ENCODE results near the gene ARAF.
A peak's percentile ranks its signal among the peaks of the same experiment; 100 is the strongest.
"Not testable (repeated sequence)": the region's sequence is repeated elsewhere in the genome, so short reads cannot be mapped to it uniquely, and the experiment has no call there.

ARAF gene

DNA sequence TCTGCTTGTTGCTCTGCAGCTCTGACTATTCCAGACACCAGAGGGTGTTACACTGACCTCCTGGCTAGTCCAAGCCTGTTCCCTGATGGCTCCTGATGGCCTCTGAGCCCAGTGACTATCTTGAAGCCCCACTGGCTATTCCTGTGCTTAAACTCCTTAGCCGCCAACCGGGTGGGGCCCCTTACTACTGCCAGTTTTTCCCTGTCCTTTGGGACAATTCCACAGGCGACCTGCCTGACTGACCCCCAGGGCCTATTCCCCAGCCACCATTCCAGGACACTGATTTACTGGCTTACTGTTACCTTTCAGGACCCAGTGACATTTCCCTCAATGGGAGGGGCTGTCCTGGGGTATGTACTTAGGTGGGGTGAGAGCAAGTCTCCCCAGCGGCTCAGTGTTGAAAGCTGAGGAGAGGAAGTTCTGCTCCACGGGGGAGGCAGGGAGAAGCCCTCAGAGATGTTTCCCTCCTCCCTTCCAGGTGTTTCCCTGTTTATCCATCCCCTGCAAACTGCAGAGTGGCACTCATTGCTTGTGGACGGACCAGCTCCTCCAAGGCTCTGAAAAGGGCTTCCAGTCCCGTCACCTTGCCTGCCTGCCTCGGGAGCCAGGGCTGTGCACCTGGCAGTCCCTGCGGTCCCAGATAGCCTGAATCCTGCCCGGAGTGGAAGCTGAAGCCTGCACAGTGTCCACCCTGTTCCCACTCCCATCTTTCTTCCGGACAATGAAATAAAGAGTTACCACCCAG lies 25.2 kb downstream of the ARAF start:
- DNase-seq = no peak

DNA sequence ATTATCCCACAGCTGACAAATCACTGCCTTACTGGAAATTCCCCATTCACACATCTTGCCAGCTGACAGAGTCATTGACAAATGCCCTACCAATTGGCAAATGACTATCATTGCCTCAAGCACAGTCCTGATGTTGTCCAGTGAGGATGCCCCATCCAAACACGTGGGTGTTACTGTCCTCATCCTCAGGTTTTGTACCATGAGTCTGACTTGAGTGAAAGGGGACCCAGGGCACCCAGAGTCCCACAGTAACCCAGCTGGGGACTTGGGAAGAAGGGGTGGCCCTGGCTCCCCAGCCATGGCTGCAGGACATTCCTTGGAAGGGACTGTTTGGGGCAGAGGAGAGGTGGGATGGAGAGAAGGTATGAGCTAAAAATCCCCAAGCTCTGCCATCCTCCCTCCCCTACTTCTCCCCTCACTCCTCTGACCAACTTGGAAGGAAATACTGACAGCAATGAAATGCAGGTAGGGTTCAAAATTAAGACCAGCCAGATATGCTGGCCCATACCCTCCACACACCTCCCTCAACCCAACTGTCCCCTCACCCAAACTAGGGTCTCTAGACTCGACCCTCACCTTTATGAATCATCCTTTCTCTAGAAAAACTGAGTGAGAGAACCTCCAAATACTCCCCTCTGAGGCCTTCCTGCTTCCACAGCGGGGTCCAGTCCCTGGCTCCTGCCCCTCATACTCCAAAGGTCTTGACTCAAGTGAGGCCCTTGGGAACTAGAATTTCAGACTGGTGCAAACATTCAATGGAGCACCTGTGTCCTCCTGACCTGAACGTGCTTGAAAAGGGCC lies 26.3 kb downstream of the ARAF start:
- no peak for DNase-seq

GRCh38 chrX:47587906-47588735 lies 27.1 kb downstream of the ARAF start:
- DNase-seq = no peak

DNA sequence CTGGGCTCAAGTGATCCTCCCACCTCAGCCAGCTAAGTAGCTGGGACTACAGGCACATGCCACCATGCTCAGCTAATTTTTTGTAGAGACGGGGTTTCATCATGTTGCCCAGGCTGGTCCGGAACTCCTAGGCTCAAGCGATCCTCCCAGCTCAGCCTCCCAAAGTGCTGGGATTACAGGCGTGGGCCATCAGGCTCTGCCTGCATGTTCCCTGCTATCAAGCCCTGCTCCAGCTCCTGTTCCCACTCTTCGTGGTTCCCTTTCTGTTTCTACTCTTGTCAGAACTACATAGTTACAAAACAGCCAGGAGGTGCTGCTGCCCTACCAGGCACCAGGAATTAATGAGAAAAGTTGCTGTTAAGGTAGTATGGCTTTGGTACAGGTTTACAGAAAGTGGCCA lies 30.0 kb downstream of the ARAF start:
- no peak for DNase-seq

DNA sequence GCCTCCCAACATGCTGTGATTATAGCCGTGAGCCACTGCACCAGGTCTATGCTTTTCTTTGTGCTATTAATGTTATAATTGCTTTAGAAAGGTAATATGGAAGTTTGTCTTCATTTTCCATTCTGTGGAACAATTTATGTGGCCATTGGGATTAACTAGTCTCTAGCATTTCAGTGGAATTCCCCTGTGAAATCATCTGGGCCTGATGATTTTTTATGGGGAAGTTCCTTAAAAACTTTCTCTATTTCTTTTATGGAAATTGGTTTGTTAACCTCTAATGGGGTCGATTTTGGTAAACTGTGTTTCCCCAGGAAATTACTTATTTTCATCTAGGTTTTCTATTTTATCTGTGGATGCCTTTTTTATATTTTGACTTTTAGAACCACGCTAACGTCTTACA lies 32.5 kb downstream of the ARAF start:
- DNase-seq = no peak

- DNase-seq = no peak
Measured at GRCh38 chrX:47595716-47596251, 34.8 kb downstream of the ARAF start.

DNA sequence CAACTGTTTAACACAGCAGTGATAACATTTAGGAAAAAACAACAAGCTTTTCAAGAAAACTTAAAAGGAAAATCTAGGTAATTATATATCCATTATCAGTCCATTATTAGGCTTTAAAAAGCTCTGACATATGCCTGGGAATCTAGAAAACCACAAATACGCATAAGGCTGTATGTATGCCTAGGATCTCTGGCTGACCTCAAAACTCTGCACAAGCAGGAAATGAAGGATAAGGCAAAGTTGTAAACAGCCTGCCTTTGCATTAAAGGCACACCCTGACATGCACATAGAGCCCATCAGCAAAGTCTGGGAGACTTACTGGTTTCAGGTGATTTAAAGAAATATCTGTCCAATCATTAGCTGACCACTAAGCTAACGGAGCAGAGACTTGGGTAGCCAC lies 35.3 kb downstream of the ARAF start:
- DNase-seq = no peak

- no peak for DNase-seq
Measured at GRCh38 chrX:47597222-47597621, 36.2 kb downstream of the ARAF start.

GRCh38 chrX:47603125-47603524 lies 42.1 kb downstream of the ARAF start:
- not testable (repeated sequence) for DNase-seq

GRCh38 chrX:47605024-47605423 lies 44.0 kb downstream of the ARAF start:
- DNase-seq = no peak

DNA sequence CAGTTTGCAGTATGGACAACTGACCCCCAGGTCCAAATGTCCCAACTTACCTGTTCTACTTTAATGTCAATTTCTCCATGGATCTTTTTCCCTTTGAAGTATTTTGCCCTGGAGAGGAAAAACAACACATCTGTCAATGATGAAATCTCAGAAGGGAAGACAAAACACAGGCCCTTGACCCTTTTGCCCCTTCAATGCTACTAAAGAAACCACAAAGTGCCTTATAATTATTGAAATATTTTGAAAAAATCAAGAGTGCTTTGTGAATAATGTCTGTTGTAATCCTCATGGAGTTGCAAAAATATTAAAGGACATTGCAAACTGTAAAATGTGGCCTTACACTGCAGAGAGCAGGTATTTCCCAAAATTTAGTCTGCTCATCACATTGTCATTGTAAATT lies 46.1 kb downstream of the ARAF start:
- no peak for DNase-seq

DNA sequence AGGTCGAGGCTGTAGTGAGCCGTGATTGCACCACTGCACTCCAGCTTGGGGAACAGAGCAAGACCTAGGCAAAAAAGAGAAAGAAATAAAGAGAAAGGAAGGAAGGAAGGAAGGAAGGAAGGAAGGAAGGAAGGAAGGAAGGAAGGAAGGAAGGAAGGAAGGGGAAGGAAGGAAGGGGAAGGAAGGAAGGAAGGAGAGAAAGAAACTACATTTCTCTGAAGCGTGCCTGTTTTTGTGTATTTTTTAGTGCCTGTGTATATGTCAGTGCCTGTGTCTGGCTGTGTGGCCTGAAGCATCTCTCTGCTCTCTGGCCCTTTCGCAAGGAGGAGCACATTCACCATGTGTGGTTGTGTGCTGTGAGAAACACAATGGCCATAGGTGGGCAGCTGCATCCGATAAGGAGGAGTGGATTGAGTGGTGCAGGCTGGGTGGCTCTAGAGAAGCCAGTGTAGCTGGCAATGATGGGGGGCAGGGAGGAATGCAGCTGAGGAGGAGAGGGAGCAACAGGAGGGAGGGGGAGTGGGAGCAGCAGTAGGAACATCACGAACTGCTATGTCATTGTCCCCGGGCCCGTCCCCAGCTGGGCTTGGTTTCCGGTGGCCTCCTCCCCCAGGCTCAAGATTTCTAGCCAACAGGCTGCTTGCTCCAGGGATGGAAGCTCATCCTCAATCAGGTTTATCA lies 47.3 kb downstream of the ARAF start:
- DNase-seq = no peak

DNA sequence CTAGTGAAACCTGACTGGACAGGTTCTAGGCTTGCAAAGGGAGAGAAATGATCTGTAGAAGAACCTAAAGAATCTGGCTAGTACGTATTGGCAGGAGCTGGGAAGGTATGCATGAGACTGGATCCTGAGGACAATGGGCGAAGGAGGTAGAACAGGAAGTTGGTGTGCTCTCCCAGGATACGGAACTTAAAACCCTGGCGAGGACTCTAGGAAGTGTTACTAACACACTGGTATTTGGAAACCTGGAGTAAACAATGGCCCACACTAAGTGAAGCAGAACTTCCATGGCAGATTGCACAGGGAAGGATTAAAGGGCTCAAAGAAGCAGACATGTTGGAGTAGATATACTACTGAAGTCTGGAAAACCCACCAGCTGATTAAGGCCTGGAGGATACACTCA lies 49.5 kb downstream of the ARAF start:
- DNase-seq = no peak

- no peak for DNase-seq
Measured at GRCh38 chrX:47611489-47611888, 50.5 kb downstream of the ARAF start.

DNA sequence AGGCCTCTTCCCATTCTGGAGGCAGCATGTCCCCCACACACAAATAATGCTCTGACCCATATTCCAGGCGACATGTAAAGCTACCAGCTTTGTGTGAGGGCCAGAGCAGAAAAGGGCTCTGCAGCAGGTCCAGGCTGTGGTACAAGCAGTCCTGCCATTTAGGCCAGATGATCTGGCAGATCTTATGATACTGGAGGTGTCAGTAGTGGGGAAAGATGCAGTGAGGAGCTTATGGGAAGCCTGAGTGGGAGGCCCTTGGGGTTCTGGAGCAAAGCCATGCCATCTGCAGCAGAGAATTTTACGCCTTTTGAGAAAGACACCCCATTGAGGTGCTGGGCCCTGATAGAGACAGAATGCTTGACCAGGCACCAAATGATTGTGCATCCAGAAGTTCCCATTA lies 50.9 kb downstream of the ARAF start:
- no peak for DNase-seq

DNA sequence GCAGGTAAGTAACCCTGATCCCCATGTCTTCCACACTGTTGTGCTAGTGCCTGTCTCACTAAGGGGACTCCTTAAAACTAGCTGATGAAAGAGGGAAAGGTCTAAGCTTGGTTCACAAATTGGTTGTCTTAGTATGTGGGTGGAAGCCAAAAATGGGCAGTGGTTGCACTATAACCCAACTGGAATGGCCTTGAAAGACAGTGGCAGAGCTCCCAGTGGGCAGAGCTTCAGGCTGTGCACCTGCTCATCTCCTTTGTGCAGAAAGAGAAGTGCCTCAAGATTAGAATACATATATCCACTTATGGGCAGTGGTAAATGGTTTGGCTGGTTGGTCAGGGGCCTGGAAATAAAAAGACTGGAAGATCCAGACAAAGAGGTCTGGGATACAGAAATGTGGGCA lies 51.4 kb downstream of the ARAF start:
- DNase-seq = no peak

GRCh38 chrX:47613082-47613481 lies 52.1 kb downstream of the ARAF start:
- DNase-seq = no peak

DNA sequence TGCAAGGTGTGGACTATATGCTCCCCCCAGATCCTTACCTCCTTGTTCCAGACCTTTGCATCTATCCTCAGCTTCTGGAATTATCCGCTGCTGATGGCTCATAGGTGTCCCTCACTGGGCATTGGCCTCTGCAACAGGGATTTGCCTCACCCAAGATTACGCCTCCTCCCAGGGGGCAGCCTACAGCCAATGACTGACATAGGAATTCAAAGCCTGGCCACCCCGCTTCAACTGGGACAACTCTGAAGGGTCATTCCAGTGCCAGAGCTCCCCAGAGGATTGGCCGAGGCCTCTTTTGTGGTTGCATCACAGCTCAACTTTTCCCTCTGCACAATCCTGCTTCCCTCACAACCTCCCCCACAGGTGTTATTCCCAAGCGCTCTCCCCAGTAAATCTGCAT lies 53.6 kb downstream of the ARAF start:
- DNase-seq = no peak

DNA sequence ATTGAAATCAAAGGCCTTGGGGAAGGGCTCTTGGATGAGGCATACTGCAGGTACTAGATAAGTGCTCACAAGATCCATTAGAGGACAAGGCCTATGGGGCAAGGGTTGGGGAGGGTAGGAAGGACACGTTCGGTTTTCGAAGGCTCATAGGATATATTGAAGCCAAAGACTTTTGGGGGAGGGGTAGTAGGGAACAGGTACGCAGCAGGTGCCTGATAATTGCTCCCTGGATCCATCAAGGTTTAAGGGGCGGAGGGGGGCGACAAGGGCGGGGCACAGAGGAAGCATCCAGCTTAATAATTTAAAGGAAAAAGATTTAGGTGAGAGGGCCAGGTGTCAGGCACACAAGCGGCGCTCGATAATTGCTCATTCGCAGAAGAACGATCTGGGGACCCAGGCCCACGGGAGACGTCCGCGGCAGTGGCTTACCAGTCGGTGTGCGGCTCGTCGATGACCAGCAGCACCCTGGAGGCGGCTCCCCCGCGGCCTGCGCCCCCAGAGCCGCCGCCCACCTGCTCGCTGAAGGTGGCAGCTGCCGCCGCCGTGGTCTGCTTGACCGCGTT lies 58.0 kb downstream of the ARAF start:
- DNase-seq = no peak

DNA sequence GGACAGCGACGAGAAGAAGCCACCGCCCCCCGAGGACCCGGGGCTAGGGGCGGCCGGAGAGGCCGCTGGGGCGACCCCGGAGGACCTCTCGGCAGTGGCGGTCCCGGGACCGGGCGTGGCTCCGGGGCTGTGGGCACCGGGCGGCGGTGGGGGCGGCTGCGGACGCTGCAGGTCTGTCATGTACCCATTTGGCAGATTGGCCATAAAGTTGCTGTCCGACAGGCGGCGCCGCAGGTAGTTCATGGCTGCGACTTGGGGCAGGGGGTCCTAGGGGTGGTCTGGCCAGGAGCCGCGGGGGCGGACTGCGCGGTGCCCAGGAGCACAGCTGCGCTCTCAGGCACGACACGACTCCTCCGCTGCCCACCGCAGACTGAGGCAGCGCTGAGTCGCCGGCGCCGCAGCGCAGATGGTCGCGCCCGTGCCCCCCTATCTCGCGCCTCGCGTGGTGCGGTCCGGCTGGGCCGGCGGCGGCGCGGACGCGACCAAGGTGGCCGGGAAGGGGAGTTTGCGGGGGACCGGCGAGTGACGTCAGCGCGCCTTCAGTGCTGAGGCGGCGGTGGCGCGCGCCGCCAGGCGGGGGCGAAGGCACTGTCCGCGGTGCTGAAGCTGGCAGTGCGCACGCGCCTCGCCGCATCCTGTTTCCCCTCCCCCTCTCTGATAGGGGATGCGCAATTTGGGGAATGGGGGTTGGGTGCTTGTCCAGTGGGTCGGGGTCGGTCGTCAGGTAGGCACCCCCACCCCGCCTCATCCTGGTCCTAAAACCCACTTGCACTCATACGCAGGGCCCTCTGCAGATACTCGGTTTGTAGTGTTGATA lies 58.7 kb downstream of the ARAF start, which contains the start of gene SYN1:
SYN1 (minus strand) TSS at position 372 of the 817 bp plus-strand sequence; CDS start at position 243, 129 bp downstream.
- DNase-seq = peak; percentile 81

DNA sequence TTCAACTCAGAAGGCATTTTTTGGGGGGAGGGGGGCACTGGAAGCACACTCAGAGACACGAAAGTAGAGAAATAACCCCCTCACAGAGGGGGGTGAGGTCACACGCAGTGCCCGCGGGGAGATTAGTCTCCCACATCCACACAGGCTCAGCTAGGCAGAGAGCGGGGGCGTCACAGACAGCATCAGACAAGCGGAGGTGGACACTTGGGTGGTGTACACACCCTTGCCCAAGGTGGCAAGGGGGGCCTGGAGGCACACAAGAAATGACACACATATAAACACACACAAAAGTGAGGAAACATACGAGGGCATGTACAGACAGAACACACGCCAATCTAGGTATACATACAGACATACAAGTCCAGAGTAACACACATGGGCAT lies 59.3 kb downstream of the ARAF start:
- no peak for DNase-seq

All from activated CD8-positive, alpha-beta memory T cell treated with anti-CD3 and anti-CD28 coated beads, Interleukin-2, amount 50 U/mL, for 4 hours (primary cell).